ENCODE results near the gene ARMC2.

- TF ChIP-seq CTCF (IDR thresholded peaks at IDR 0.05) (peak; percentile 23), EZH2phosphoT487 (IDR thresholded peaks at IDR 0.05) (no peak), EZH2 (IDR thresholded peaks at IDR 0.05) (no peak)
These were observed 120.4 kb downstream of the ARMC2 start for GRCh38 chr6:108968325-108969316.
